ENCODE results near the gene RPUSD2. TPM values are rescaled to one million over a fixed set of nuclear protein-coding genes. Genes with fewer than 3 reads are reported as not detected.

Gene RPUSD2
- polyA plus RNA-seq, 3 donors = 1.1 to 6.3 (median 4.3) TPM

GRCh38 chr15:40549894-40550293, 19.2 kb upstream of the RPUSD2 start:
- peaks cover 0 to 6% (median 0%) of the 10 kb centered on the region in 3 donors for H3K27me3 Mint-ChIP-seq (ENCODE audit: low read depth in 3 of 3)
- intact Hi-C loops (cut with micrococcal nuclease) = no loop called here
- H3K4me3 Mint-ChIP-seq = peak overlapping the region in 1 of 2 donors; percentile 80
- peaks cover 3% of the 10 kb centered on the region for H4K20me1 ChIP-seq (ENCODE audit: insufficient read depth, low read length)
- 80% methylated on average over 7 of the region's 9 CpGs for WGBS (ENCODE audit: insufficient coverage)
- H3K4me2 ChIP-seq (replicated peaks; ENCODE audit: extremely low read depth, low read length, poor library complexity, severe bottlenecking) = peak overlapping the region; percentile 59
- H3K27me3 ChIP-seq (ENCODE audit: control insufficient read depth in 2 of 2, insufficient read depth in 2 of 2, low read length in 2 of 2) = no peaks in the 10 kb centered on the region
- H3K9me3 Mint-ChIP-seq = no peaks in the 10 kb centered on the region
- peaks cover 11 to 23% of the 10 kb centered on the region in 2 donors for H3K4me1 ChIP-seq (ENCODE audit: control insufficient read depth in 1 of 2, insufficient read depth in 2 of 2, low read length in 2 of 2)
- no peak overlapping the region for H2AFZ ChIP-seq (ENCODE audit: insufficient read depth, low read depth, low read length, poor library complexity, severe bottlenecking)
- H3K4me3 ChIP-seq (replicated peaks in 1 of 3; ENCODE audit: low read depth in 2 of 3, low read length in 3 of 3) = peak overlapping the region in 1 of 3 experiments; percentile 57
- H3K27ac ChIP-seq (ENCODE audit: low read depth in 1 of 2, low read length in 2 of 2) = peak overlapping the region in 1 of 2 donors; percentile 65
- peaks cover 46 to 72% of the 10 kb centered on the region in 2 donors for H3K36me3 Mint-ChIP-seq
- H3K36me3 ChIP-seq (replicated peaks in 1 of 2; ENCODE audit: control insufficient read depth in 1 of 2, insufficient read depth in 2 of 2, low read length in 2 of 2) = peaks cover 29 to 42% of the 10 kb centered on the region in 2 donors
- H3K9ac ChIP-seq (ENCODE audit: insufficient read depth, low read length, poor library complexity, severe bottlenecking) = no peak overlapping the region
- no peaks in the 10 kb centered on the region for H3K9me3 ChIP-seq (replicated peaks in 1 of 2; ENCODE audit: control insufficient read depth in 1 of 2, insufficient read depth in 1 of 2, low read length in 2 of 2)
- TF ChIP-seq, protein P1, sequence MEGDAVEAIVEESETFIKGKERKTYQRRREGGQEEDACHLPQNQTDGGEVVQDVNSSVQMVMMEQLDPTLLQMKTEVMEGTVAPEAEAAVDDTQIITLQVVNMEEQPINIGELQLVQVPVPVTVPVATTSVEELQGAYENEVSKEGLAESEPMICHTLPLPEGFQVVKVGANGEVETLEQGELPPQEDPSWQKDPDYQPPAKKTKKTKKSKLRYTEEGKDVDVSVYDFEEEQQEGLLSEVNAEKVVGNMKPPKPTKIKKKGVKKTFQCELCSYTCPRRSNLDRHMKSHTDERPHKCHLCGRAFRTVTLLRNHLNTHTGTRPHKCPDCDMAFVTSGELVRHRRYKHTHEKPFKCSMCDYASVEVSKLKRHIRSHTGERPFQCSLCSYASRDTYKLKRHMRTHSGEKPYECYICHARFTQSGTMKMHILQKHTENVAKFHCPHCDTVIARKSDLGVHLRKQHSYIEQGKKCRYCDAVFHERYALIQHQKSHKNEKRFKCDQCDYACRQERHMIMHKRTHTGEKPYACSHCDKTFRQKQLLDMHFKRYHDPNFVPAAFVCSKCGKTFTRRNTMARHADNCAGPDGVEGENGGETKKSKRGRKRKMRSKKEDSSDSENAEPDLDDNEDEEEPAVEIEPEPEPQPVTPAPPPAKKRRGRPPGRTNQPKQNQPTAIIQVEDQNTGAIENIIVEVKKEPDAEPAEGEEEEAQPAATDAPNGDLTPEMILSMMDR (IDR thresholded peaks at IDR 0.05) = no peak
- DNase-seq = no peak
- H3K4me1 Mint-ChIP-seq = peaks cover 30% of the 10 kb centered on the region
- H3K79me2 ChIP-seq (ENCODE audit: insufficient read depth, low read length) = no peaks in the 10 kb centered on the region
- peak overlapping the region in 5 of 7 donors; percentile 50 to 80 (median 68) for H3K27ac Mint-ChIP-seq

DNA sequence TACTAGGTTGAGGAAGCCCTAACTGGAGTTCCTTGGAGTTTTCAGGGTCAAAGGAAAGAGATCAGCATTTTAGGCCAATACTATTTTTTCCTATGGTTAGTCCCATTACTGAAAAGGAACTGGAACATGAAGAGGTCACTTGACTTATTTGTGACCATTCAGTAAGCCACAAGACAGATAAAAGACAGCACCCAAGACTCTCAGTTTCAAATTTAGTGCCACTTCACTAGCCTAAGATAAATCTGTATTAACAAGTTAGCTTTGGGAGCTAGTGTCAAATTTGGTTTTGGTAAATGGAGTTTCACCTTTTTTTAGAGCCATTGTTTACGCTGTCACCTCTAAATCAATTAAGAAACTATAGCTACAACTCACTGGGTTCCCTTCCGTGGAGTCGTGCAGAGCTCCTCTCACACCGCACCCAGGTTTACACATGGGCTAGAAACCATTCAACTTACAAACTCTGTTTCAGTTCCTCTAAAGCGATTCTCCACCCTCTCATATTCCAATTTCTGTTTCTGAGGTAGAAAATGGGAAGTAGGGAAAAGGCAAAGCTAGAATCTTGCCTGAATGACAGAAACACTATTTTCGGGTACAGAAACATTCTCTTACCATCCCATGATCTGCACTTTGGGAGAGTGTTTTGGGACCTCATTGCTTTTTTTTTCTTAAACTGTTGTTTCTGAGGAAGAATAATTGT, 18.6 kb upstream of the RPUSD2 start:
- peak overlapping the region in 1 of 2 donors; percentile 65 for H3K27ac ChIP-seq (ENCODE audit: low read depth in 1 of 2, low read length in 2 of 2)
- no peaks in the 10 kb centered on the region for H3K9me3 Mint-ChIP-seq
- intact Hi-C loops (cut with micrococcal nuclease) = no loop called here
- H3K9ac ChIP-seq (ENCODE audit: insufficient read depth, low read length, poor library complexity, severe bottlenecking) = no peak overlapping the region
- H3K4me1 Mint-ChIP-seq = peaks cover 25% of the 10 kb centered on the region
- TF ChIP-seq, protein P1 (IDR thresholded peaks at IDR 0.05) = no peak
- peak; percentile 50 to 66 (median 65) for DNase-seq
- WGBS (ENCODE audit: insufficient coverage) = no CpG with 5 or more reads among the region's 6 CpGs
- peak overlapping the region; percentile 50 to 89 (median 74) for H3K27ac Mint-ChIP-seq
- H3K27me3 ChIP-seq (ENCODE audit: control insufficient read depth in 2 of 2, insufficient read depth in 2 of 2, low read length in 2 of 2) = no peaks in the 10 kb centered on the region
- peak overlapping the region; percentile 59 for H3K4me2 ChIP-seq (replicated peaks; ENCODE audit: extremely low read depth, low read length, poor library complexity, severe bottlenecking)
- H3K4me3 ChIP-seq (replicated peaks in 1 of 3; ENCODE audit: low read depth in 2 of 3, low read length in 3 of 3) = peak overlapping the region in 1 of 3 experiments; percentile 57
- H3K4me3 Mint-ChIP-seq = peak overlapping the region; percentile 57 to 80
- peaks cover 52 to 76% of the 10 kb centered on the region in 2 donors for H3K36me3 Mint-ChIP-seq
- no peaks in the 10 kb centered on the region for H3K9me3 ChIP-seq (replicated peaks in 1 of 2; ENCODE audit: control insufficient read depth in 1 of 2, insufficient read depth in 1 of 2, low read length in 2 of 2)
- H3K79me2 ChIP-seq (ENCODE audit: insufficient read depth, low read length) = no peaks in the 10 kb centered on the region
- no peak overlapping the region for H2AFZ ChIP-seq (ENCODE audit: insufficient read depth, low read depth, low read length, poor library complexity, severe bottlenecking)
- H3K36me3 ChIP-seq (replicated peaks in 1 of 2; ENCODE audit: control insufficient read depth in 1 of 2, insufficient read depth in 2 of 2, low read length in 2 of 2) = peaks cover 34 to 47% of the 10 kb centered on the region in 2 donors
- peaks cover 11 to 23% of the 10 kb centered on the region in 2 donors for H3K4me1 ChIP-seq (ENCODE audit: control insufficient read depth in 1 of 2, insufficient read depth in 2 of 2, low read length in 2 of 2)
- peaks cover 3% of the 10 kb centered on the region for H4K20me1 ChIP-seq (ENCODE audit: insufficient read depth, low read length)
- peaks cover 0 to 6% (median 0%) of the 10 kb centered on the region in 3 donors for H3K27me3 Mint-ChIP-seq (ENCODE audit: low read depth in 3 of 3)
